Skin epidermis (tissue), 12 donors: ENCODE measurements around the gene DYNC2H1.
A peak's percentile ranks its signal among the peaks of the same experiment; 100 is the strongest.
"Not testable (repeated sequence)": the region's sequence is repeated elsewhere in the genome, so short reads cannot be mapped to it uniquely, and the experiment has no call there.

Source experiments
- H3K27ac ChIP-seq, 21 experiments: fragments of 200-600 bp; sonication (generic) in 11 of 21; one replicate each; pipeline ENCODE4 v1.5.0; 2020; ENCODE audit warnings: mild to moderate bottlenecking in 3 of 21, inconsistent platforms in 2 of 21, moderate library complexity in 2 of 21
- H3K4me3 ChIP-seq, 7 experiments: fragments of 200-600 bp; sonication (generic) in 2 of 7; one replicate each; pipeline ENCODE4 v1.5.0; 2020; ENCODE audit warnings: inconsistent platforms in 2 of 7, mild to moderate bottlenecking in 2 of 7, moderate library complexity in 1 of 7

The DYNC2H1 gene

GRCh38 chr11:103349595-103349994 is 240.4 kb downstream of the DYNC2H1 start:
- Histone ChIP-seq H3K27ac (no peak overlapping the region), H3K4me3 (no peak overlapping the region)

GRCh38 chr11:103354656-103355055 is 245.4 kb downstream of the DYNC2H1 start:
- Histone ChIP-seq H3K27ac (no peak overlapping the region), H3K4me3 (no peak overlapping the region)

- H3K4me3 ChIP-seq: no peak overlapping the region
- H3K27ac ChIP-seq: no peak overlapping the region
These were observed 249.0 kb downstream of the DYNC2H1 start for GRCh38 chr11:103358251-103358650.

DNA sequence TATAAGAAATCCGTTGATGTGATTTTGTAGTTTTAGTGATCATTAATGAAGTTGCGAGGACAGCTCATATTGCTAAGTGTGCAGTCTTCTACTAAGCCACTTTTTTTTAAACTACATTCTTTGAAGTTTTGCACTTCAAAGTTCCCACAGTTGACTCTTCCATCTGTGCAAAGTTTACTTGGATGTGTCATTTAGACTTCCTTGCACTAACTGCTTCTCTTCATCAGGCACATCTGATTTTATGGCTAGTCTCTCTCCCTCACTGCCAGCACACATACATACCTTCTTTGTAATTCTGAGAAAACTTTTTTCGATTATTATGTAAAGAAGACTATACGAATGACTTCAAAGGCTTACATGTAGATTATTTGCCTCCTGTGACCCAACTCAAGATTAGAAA is 250.0 kb downstream of the DYNC2H1 start:
- H3K4me3 ChIP-seq: no peak overlapping the region

DNA sequence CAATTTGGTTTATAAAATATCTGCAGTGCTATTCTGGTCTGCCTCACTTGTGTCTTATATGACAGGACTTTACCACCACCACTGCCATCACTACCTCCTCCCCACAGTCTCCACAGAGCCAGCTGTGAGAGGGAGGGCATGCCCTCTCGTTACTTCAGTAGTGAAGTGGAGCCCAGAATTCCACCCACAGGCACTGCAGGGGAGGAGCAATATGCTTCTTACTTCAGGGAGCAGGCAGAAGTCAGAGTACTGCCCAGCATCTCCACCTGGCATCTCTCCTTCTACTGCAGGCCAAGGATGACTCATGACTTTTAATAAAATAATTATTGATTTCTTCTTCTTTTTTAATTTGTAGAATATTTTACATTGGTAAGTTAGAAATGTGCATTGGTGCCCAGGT is 255.5 kb downstream of the DYNC2H1 start:
- H3K27ac ChIP-seq: no peak overlapping the region
- H3K4me3 ChIP-seq: no peak overlapping the region

More for the DNA sequence above, 250.0 kb downstream of the DYNC2H1 start:
- no peak overlapping the region for H3K27ac ChIP-seq

DNA sequence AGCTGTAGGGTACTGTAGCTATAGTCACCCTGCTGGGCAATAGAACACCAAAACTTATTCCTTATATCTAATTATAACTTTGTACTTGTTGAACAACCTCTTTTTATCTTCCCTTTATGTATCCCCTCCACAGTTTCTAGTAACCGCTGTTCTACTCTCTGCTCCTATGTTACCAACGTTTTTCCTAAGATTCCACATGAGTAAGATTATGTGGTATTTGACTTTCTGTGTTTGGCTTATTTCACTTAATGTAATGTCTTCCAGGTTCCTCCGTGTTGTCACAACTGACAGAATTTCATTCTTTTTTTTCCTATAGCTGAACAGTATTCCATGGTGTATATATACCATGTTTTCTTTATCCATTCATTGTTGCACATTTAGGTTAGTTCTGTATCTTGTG is 258.4 kb downstream of the DYNC2H1 start:
- H3K4me3 ChIP-seq: no peak overlapping the region

DNA sequence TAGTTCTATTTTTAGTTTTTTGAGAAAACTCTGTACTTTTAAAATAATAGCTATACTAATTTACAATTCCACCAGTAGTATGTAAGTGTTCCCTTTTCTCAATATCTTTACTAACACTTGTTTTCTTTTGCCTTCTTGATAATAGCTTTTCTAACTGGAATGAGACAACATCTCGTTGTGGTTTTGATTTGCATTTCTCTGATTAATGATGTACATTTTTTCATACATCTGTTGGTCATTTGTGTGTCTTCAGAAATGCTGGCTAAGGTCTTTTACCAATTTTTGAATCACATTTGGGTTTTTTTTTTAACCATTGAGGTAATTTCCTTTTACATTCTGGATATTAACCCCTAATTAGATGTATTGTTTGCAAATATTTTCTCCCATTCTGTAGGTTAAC is 258.9 kb downstream of the DYNC2H1 start:
- no peak overlapping the region for H3K4me3 ChIP-seq
- H3K27ac ChIP-seq: peak overlapping the region in 2 of 21 experiments; percentile 55 to 64

More for the DNA sequence above, 258.4 kb downstream of the DYNC2H1 start:
- H3K27ac ChIP-seq: peak overlapping the region in 1 of 21 experiments; percentile 64

DNA sequence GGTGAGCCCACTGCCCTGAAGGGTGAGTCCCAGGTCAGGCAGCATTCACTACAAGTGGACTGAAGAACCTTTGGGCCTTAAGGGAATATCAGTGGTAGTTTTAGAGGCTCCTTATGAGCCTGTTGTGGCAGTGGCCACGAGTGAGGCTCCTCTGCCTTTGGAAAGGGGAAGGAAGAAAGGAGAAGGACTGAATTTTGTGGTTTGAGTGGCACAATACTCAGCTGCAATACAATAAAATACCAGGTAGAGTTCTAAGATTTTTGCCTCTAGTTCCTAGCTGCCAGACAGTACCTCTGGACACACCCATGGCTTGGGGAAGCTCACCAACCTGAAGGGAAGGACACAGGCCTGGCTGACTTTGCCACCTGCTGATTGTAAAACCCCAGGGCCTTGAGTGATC is 260.9 kb downstream of the DYNC2H1 start:
- no peak overlapping the region for H3K4me3 ChIP-seq

GRCh38 chr11:103372906-103373305 is 263.7 kb downstream of the DYNC2H1 start:
- H3K27ac ChIP-seq: no peak overlapping the region
- no peak overlapping the region for H3K4me3 ChIP-seq

More for the DNA sequence above, 260.9 kb downstream of the DYNC2H1 start:
- no peak overlapping the region for H3K27ac ChIP-seq

DNA sequence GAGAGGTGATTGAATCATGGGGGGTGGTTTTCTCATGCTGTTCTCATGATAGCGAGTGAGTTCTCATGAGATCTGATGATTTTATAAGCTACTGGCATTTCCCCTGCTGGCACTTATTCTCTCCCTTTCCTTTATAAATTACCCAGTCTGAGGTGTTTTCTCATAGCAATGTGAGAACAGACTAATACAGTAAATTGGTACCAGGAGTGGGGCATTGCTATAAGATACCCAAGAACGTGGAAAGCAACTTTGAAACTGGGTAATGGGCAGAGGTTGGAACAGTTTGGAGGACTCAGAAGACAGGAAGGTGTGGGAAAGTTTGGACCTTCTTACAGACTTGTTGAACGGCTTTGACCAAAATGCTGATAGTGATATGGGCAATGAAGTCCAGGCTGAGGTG is 265.0 kb downstream of the DYNC2H1 start:
- H3K4me3 ChIP-seq, H3K27ac ChIP-seq: not testable (repeated sequence)

GRCh38 chr11:103378931-103379330 is 269.7 kb downstream of the DYNC2H1 start:
- H3K27ac ChIP-seq: no peak overlapping the region
- H3K4me3 ChIP-seq: no peak overlapping the region

DNA sequence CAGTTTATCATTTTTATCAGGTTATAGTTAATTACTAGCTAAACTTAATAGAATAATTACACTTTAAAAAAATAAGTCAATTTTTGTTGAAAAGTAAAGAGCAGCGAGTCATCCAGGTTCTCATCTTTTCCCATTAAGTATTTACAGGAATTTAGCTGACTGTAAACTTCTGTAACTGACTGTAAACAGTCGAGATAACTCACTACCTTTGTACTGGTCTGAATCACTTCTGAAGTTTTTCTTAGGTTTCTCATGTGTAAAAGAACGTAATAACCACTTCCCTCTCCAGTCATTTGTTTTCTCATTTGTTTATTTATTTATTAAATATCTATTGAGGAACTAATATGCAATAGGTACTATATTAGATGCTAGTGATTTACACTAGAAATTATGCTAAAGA is 270.8 kb downstream of the DYNC2H1 start:
- H3K4me3 ChIP-seq: no peak overlapping the region
- no peak overlapping the region for H3K27ac ChIP-seq

DNA sequence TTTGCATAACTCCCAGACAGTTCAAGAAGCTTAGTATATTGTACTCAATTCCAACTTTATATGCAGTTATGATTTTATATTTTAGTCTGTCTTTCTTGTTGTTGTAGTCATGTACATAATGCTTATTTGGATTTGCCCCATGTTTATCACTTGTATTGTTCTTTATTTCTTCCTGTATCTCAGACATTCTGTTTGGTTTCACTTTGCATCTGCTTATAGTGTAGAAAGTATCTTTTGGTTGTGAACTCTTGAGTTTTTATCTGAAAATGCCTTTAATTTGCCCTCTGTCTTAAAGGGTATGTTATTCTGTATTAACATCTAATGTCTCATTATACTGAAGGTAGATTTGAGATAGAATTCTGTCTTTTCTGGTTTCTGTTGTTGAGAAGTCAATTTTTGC is 275.4 kb downstream of the DYNC2H1 start:
- Histone ChIP-seq H3K27ac (no peak overlapping the region), H3K4me3 (no peak overlapping the region)

- H3K27ac ChIP-seq: no peak overlapping the region
- no peak overlapping the region for H3K4me3 ChIP-seq
These were observed 286.4 kb downstream of the DYNC2H1 start for GRCh38 chr11:103395612-103396011.

DNA sequence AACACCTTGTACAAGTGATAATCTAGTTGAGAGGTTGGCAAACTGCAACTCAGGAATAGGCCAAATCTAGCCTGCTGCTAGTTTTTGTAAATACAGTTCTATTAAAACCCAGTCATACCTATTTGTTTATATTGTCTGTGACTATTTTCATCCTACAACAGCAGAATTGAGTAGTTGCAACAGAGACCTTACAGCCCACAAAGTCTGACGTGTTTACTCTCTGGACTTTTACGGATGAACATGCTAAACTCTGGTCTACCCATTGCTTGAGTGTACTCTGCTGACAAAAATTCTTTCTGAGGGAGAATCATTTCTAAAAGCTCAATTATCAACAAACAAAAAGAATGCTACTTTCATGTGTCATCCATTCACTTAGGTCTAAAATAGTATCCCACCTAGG is 287.0 kb downstream of the DYNC2H1 start:
- Histone ChIP-seq H3K27ac (no peak overlapping the region), H3K4me3 (no peak overlapping the region)

- no peak overlapping the region for H3K27ac ChIP-seq
- H3K4me3 ChIP-seq: no peak overlapping the region
These were observed 288.1 kb downstream of the DYNC2H1 start for GRCh38 chr11:103397369-103397768.

DNA sequence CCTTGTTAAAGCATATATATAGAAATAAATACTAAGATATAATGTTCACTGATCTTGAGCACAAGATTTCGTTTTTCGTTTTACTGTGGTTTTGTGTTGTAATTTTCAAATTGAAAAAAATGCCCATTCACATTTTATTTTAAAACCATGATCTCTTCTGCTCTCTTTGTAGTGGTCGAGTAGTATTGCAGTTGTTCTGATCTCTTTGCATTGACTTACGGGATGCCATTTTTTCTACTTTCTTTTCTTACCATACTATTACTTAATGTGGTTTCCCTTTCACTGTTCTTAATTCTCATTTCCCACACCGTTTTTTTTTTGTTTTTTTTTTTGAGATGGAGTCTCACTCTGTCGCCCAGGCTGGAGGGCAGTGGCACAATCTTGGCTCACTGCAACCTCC is 289.6 kb downstream of the DYNC2H1 start:
- H3K4me3 ChIP-seq: no peak overlapping the region
- no peak overlapping the region for H3K27ac ChIP-seq

DNA sequence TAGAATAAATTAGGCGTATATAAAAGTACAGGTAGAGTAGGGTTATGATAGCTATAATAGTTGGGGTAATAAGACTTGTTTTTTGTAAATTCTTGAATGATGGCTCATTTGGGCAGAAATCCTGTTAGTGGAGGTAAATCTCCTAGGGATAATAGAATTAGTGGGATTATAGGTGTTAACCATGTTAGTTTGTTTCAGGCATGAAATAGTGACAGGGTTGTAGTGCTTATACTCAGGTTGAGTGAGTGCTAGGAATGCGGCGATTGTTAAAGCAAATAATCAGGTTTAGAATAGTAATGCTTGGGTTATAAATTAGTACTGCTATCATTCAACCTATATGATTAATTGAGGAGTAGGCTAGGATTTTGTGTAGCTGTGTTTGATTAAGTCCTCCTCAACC is 297.1 kb downstream of the DYNC2H1 start:
- Histone ChIP-seq H3K27ac (no peak overlapping the region), H3K4me3 (no peak overlapping the region)

DNA sequence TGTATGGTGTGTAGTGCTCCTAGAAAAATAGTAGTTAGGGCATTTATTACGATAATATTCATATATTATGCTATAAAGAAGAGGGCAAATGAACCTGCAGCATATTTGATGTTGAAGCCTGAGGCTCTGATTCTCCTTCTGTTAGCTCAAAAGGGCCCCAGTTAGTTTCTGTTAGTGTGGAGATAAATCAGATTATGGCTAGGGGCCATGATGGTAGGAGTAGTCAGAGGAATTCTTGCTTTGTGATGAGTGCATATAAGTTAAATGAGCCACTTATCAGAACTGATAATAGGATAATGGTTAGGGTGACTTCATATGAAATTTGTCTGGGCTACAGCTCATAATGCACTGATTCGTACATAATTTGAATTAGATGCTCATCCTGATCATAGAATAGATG is 298.4 kb downstream of the DYNC2H1 start:
- Histone ChIP-seq H3K27ac (no peak overlapping the region), H3K4me3 (no peak overlapping the region)

DNA sequence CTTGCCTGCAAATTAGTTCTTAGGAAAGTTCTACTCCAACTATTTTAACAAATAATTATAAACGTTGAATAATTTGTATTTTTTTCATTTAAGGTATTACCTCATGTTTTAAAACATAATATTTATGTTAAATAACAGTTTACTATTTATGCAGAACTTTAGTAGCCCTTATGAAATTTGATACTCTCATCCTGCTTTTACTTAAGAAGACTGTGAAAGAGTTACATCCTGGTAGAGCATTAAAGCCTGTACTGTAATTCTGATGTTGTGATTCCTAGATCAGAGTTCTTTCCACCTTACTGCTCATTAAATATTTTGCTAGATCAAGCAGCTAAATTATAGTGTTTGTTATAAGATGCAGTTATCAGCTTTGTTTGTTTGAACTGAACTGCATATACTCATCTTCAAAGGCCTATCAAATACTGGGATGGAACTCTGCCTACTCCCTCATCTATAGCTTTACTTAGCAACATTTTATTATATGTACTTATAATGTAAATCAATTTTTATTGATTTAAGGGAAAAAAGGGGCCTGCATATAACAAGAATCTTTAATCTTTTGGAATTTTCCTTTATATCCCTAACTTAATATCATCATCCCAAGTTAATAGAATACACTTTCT is 304.2 kb downstream of the DYNC2H1 start:
- Histone ChIP-seq H3K27ac (no peak overlapping the region), H3K4me3 (no peak overlapping the region)

DNA sequence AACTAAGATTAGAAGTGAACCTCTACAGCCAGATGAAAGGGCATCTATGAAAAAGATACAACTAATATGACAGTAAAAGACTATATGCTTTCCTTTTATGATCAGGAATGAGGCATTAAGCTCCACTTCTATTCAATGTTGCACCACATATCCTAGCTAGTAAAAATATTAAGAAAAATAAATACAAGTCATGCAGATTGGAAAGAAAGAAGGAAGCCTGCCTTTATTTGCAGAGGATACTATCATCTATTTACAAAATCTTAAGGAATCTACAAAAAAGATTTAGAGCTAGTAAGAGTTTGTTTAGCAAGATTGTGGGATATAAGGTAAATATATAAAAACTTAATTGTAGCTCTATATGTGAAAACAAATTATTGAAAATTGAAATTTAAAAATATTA is 308.8 kb downstream of the DYNC2H1 start:
- no peak overlapping the region for H3K4me3 ChIP-seq
- H3K27ac ChIP-seq: no peak overlapping the region

DNA sequence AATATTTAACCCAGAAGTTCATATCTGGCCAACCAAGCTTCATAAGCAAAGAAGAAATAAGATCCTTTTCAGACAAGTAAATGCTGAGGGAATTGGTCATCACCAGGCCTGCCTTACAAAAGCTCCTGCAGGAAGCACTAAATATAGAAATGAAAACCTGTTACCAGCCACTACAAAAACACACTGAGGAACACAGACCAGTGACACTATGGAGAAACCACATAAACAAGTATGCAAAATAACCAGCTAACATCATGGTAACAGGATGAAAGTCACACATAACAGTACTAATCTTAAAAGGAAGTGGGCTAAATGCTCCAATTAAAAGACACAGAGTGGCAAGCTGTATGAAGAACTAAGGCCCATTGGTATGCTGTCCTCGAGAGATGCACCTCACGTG is 311.4 kb downstream of the DYNC2H1 start:
- Histone ChIP-seq H3K27ac (no peak overlapping the region), H3K4me3 (no peak overlapping the region)
